Hair follicle dermal papilla cell (primary cell): Measurements from ENCODE around the gene NAT8L. TPM values are rescaled to one million over a fixed set of nuclear protein-coding genes. Genes with fewer than 3 reads are reported as not detected.

Experiments
- total RNA-seq: library from RNA; depleted of rRNA; stranded (reverse); fragments of >200 nt; gene quantifications from 2 replicates; pipeline ENCODE4 v1.2.3, GENCODE V29; 2012

NAT8L gene
- total RNA-seq: under 0.01 and 0.12 TPM in 2 replicates

GRCh38 chr4:2059046-2059725 is at the start of gene NAT8L:
TSS of gene NAT8L (plus strand) at chr4:2059327. CDS start at chr4:2059512, 185 bp downstream.

Other genes starting within 250 kb of the NAT8L start
- gene LETM1, start 203.2 kb upstream of the NAT8L start, total RNA-seq: 74.6 and 80.8 TPM in 2 replicates
- gene NSD2, start 187.9 kb upstream of the NAT8L start, total RNA-seq: 84.3 and 86.0 TPM in 2 replicates
- 18.0 and 26.0 TPM in 2 replicates for gene NELFA, start 50.4 kb upstream of the NAT8L start, total RNA-seq
- gene HAUS3, start 182.8 kb downstream of the NAT8L start, total RNA-seq: 7.7 and 10.7 TPM in 2 replicates
- gene POLN, start 182.8 kb downstream of the NAT8L start, total RNA-seq: 3.2 and 3.5 TPM in 2 replicates
- 68.3 and 79.8 TPM in 2 replicates for gene MXD4, start 202.8 kb downstream of the NAT8L start, total RNA-seq